Liver (tissue), 9 donors: ENCODE measurements around the gene FHOD1. TPM values are rescaled to one million over a fixed set of nuclear protein-coding genes. Genes with fewer than 3 reads are reported as not detected.

ENCODE experiments used
- DNase-seq: peaks from one replicate; pipeline ENCODE4 v3.0.0-alpha.2; 2017; ENCODE audit warnings: low spot score
- H3K27ac ChIP-seq, 2 donors: one replicate each; pipeline ENCODE4 v1.7.0; 2013; ENCODE audit warnings: inconsistent platforms in 2 of 2, low read length in 2 of 2, control low read depth in 1 of 2, low read depth in 1 of 2, mild to moderate bottlenecking in 1 of 2
- H3K27me3 ChIP-seq, 4 donors: one replicate each; pipeline versions ENCODE4 v1.6.1 to v1.7.0; 2013; ENCODE audit warnings: low read length in 3 of 4, inconsistent platforms in 1 of 4, mild to moderate bottlenecking in 1 of 4, moderate library complexity in 1 of 4; ENCODE audit not compliant: control insufficient read depth in 4 of 4, insufficient read depth in 4 of 4
- H3K36me3 ChIP-seq, 4 donors: one replicate each; pipeline versions ENCODE4 v1.6.1 to v1.7.0; 2013; ENCODE audit warnings: low read length in 3 of 4, mild to moderate bottlenecking in 3 of 4, low read depth in 1 of 4, moderate library complexity in 1 of 4; ENCODE audit not compliant: control insufficient read depth in 4 of 4, insufficient read depth in 3 of 4
- H3K4me1 ChIP-seq, 4 donors: one replicate each; pipeline versions ENCODE4 v1.6.1 to v1.7.0; 2013; ENCODE audit warnings: low read length in 3 of 4, mild to moderate bottlenecking in 3 of 4, moderate library complexity in 1 of 4; ENCODE audit not compliant: control insufficient read depth in 4 of 4, insufficient read depth in 4 of 4
- H3K4me3 ChIP-seq, 3 donors: one replicate each; pipeline versions ENCODE4 v1.6.1 to v1.7.0; 2013; ENCODE audit warnings: low read length in 3 of 3, control low read depth in 1 of 3, low read depth in 1 of 3, mild to moderate bottlenecking in 1 of 3
- H3K9ac ChIP-seq, 2 donors: one replicate each; pipeline ENCODE4 v1.7.0; 2013; ENCODE audit warnings: low read length in 2 of 2, mild to moderate bottlenecking in 2 of 2, moderate library complexity in 2 of 2, control low read depth in 1 of 2, low read depth in 1 of 2
- H3K9me3 ChIP-seq, 4 donors: one replicate each; pipeline versions ENCODE4 v1.6.1 to v1.7.0; 2013; ENCODE audit warnings: low read length in 3 of 4; ENCODE audit not compliant: control insufficient read depth in 4 of 4
- ATF3 ChIP-seq: IDR thresholded peaks from 2 replicates; pipeline ENCODE4 v1.6.1; 2016; ENCODE audit warnings: antibody characterized with exemption
- EGR1 ChIP-seq, 2 donors: IDR thresholded peaks; 2 replicates each; pipeline ENCODE4 v1.6.1; 2016 to 2018; ENCODE audit warnings: antibody characterized with exemption in 2 of 2, low read depth in 2 of 2
- FOXA1 ChIP-seq: IDR thresholded peaks from 2 replicates; pipeline ENCODE4 v1.6.1; 2016; ENCODE audit warnings: antibody characterized with exemption
- FOXA2 ChIP-seq: IDR thresholded peaks from 2 replicates; pipeline ENCODE4 v1.6.1; 2016; ENCODE audit warnings: antibody characterized with exemption
- GABPA ChIP-seq, 2 donors: IDR thresholded peaks in 1 of 2; conservative IDR thresholded peaks in 1 of 2; 2 replicates each; pipeline ENCODE4 v1.6.1; 2016; ENCODE audit warnings: antibody characterized with exemption in 2 of 2, mild to moderate bottlenecking in 1 of 2, moderate library complexity in 1 of 2
- HNF4A ChIP-seq, 2 donors: conservative IDR thresholded peaks; 2 replicates each; pipeline ENCODE4 v1.6.1; 2016; ENCODE audit warnings: antibody characterized with exemption in 2 of 2, mild to moderate bottlenecking in 2 of 2
- HNF4G ChIP-seq: IDR thresholded peaks from 2 replicates; pipeline ENCODE4 v1.6.1; 2016; ENCODE audit warnings: antibody characterized with exemption
- JUND ChIP-seq, 2 donors: IDR thresholded peaks; 2 replicates each; pipeline ENCODE4 v1.6.1; 2016; ENCODE audit warnings: antibody characterized with exemption in 2 of 2
- NR2F2 ChIP-seq: IDR thresholded peaks from 2 replicates; pipeline ENCODE4 v1.6.1; 2016; ENCODE audit warnings: antibody characterized with exemption
- RAD21 ChIP-seq, 2 donors: IDR thresholded peaks; 2 replicates each; pipeline ENCODE4 v1.6.1; 2016; ENCODE audit warnings: antibody characterized with exemption in 2 of 2, mild to moderate bottlenecking in 2 of 2
- REST ChIP-seq: IDR thresholded peaks from 2 replicates; pipeline ENCODE4 v1.6.1; 2016; ENCODE audit warnings: antibody characterized with exemption, mild to moderate bottlenecking
- RXRA ChIP-seq, 2 donors: IDR thresholded peaks; 2 replicates each; pipeline ENCODE4 v1.6.1; 2017 to 2018; ENCODE audit warnings: antibody characterized with exemption in 2 of 2, mild to moderate bottlenecking in 1 of 2
- SP1 ChIP-seq: IDR thresholded peaks from 2 replicates; pipeline ENCODE4 v1.6.1; 2018; ENCODE audit warnings: antibody characterized with exemption, mild to moderate bottlenecking
- TAF1 ChIP-seq: conservative IDR thresholded peaks from 2 replicates; pipeline ENCODE4 v1.6.1; 2016; ENCODE audit warnings: antibody characterized with exemption, mild to moderate bottlenecking
- YY1 ChIP-seq: IDR thresholded peaks from 2 replicates; pipeline ENCODE4 v1.6.1; 2016; ENCODE audit warnings: antibody characterized with exemption, mild to moderate bottlenecking
- ZBTB33 ChIP-seq: IDR thresholded peaks from 2 replicates; pipeline ENCODE4 v1.6.1; 2016; ENCODE audit warnings: antibody characterized with exemption
- WGBS: extraction: QIAGEN DNeasy Blood & Tissue Kit; methylation state at CpG from one replicate; pipeline ENCODE4 v1.1.7; 2013; 5-methylcytosine and 5-hydroxymethylcytosine counted together
- polyA plus RNA-seq, 2 donors: library from polyadenylated mRNA; stranded (reverse) in 1 of 2; unstranded in 1 of 2; fragments of 200-250 nt in 1 of 2; fragments of >200 nt in 1 of 2; fragmentation: Nextera tagmentation in 1 of 2; extraction: Ambion mirVana in 1 of 2; gene quantifications; one replicate each; pipeline versions ENCODE4 v1.2.1 to v1.2.3, GENCODE V29; 2013 to 2015
- total RNA-seq, 2 donors: library from RNA; depleted of rRNA; stranded (reverse); fragments of >200 nt; gene quantifications; one replicate each; pipeline ENCODE4 v1.2.3, GENCODE V29; 2014
- donor health status: healthy.
- donor health status: healthy.
- donor health status: healthy.
- donor health status: healthy.
- donor health status: healthy.

FHOD1 gene
- total and polyA plus RNA-seq, 4 donors = 2.2 to 6.4 (median 4.1) TPM

- H3K27ac ChIP-seq = no peak overlapping the region
- 88% methylated on average over 5 of the region's 5 CpGs for WGBS
- no peak for TF ChIP-seq TAF1
- no peak for TF ChIP-seq HNF4G
- TF ChIP-seq NR2F2 = no peak
- TF ChIP-seq ATF3 = no peak
- TF ChIP-seq FOXA1 = no peak
- H3K36me3 ChIP-seq = no peaks in the 10 kb centered on the region
- H3K9me3 ChIP-seq = no peaks in the 10 kb centered on the region
- no peaks in the 10 kb centered on the region for H3K27me3 ChIP-seq
- no peak overlapping the region for H3K4me3 ChIP-seq
- H3K9ac ChIP-seq = no peak overlapping the region
- no peaks in the 10 kb centered on the region for H3K4me1 ChIP-seq
- no peak for DNase-seq
These were observed 17.6 kb upstream of the FHOD1 start for GRCh38 chr16:67264866-67265265.

GRCh38 chr16:67264277-67264676 is 17.0 kb upstream of the FHOD1 start:
- DNase-seq = no peak
- Histone ChIP-seq H3K9ac (no peak overlapping the region), H3K27ac (no peak overlapping the region), H3K4me3 (no peak overlapping the region), H3K27me3 (no peaks in the 10 kb centered on the region), H3K36me3 (no peaks in the 10 kb centered on the region), H3K9me3 (no peaks in the 10 kb centered on the region), H3K4me1 (no peaks in the 10 kb centered on the region)
- TF ChIP-seq HNF4A (conservative IDR thresholded peaks at IDR 0.05) (no peak), FOXA1 (no peak), ATF3 (no peak), YY1 (no peak), ZBTB33 (no peak), RXRA (IDR thresholded peaks at IDR 0.05) (no peak), FOXA2 (no peak), REST (no peak), RAD21 (IDR thresholded peaks at IDR 0.05) (no peak), HNF4G (no peak), EGR1 (IDR thresholded peaks at IDR 0.05; ENCODE audit: low read depth in 2 of 2) (no peak), TAF1 (no peak), JUND (IDR thresholded peaks at IDR 0.05) (no peak), SP1 (no peak), GABPA (IDR thresholded peaks at IDR 0.05 in 1 of 2, conservative IDR thresholded peaks at IDR 0.05 in 1 of 2) (no peak)
- 83% methylated on average over 9 of the region's 9 CpGs for WGBS
